ENCODE measurements around the gene SH3GL1. TPM values are rescaled to one million over a fixed set of nuclear protein-coding genes. Genes with fewer than 3 reads are reported as not detected.
"Not testable (repeated sequence)": the region's sequence is repeated elsewhere in the genome, so short reads cannot be mapped to it uniquely, and the experiment has no call there.

The SH3GL1 gene
- total RNA-seq, 2 donors from 2014 or later, result 40.9 to 53.4 TPM

- peaks cover 6 to 8% of the 10 kb centered on the region in 2 donors for H3K36me3 Mint-ChIP-seq
- ATAC-seq, result no peak
- no peak for DNase-seq (ENCODE audit: low spot score in 2 of 2)
- no peaks in the 10 kb centered on the region for H3K9me3 Mint-ChIP-seq
- peak overlapping the region; percentile 45 to 69 for H3K27ac Mint-ChIP-seq
Observed at GRCh38 chr19:4350111-4350510, 50.2 kb downstream of the SH3GL1 start.

- H3K27ac Mint-ChIP-seq, result peak overlapping the region in 1 of 2 donors; percentile 69
Observed at GRCh38 chr19:4349225-4349624, 51.1 kb downstream of the SH3GL1 start.

GRCh38 chr19:4347521-4347920 is 52.8 kb downstream of the SH3GL1 start:
- no peaks in the 10 kb centered on the region for H3K9me3 Mint-ChIP-seq
- peaks cover 6 to 8% of the 10 kb centered on the region in 2 donors for H3K36me3 Mint-ChIP-seq
- peak overlapping the region in 1 of 2 donors; percentile 17 for H3K27ac Mint-ChIP-seq
- DNase-seq (ENCODE audit: low spot score in 2 of 2) (no peak), ATAC-seq (no peak)

More at GRCh38 chr19:4349225-4349624, 51.1 kb downstream of the SH3GL1 start:
- H3K36me3 Mint-ChIP-seq; DNase-seq (ENCODE audit: low spot score in 2 of 2); ATAC-seq; H3K9me3 Mint-ChIP-seq: not testable (repeated sequence)

DNA sequence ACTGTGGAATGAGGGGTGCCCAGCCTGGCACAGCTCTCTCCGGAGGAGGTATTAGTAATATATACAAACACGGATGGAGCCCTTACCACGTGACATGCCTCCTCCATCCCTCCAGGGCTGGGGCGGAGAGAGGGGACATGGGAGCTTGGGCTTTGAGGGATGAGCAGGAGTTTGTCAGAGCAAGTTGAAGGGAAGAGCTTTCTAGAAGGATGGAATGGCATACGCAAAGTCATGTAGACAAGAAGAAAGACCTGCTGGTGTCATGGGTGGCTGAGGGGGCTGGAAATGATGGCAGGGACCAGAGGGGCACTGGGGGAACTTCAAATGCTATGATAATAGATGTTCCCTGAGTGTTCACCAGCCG is 54.3 kb downstream of the SH3GL1 start:
- Mint-ChIP-seq H3K27ac (no peak overlapping the region), H3K36me3 (peaks cover 6 to 8% of the 10 kb centered on the region in 2 donors), H3K9me3 (no peaks in the 10 kb centered on the region)
- DNase-seq (ENCODE audit: low spot score in 2 of 2), result no peak
- ATAC-seq, result no peak

GRCh38 chr19:4345342-4346019 is 54.9 kb downstream of the SH3GL1 start:
- DNase-seq (ENCODE audit: low spot score in 2 of 2) (no peak), ATAC-seq (no peak)
- Mint-ChIP-seq H3K27ac (no peak overlapping the region), H3K36me3 (peaks cover 6 to 8% of the 10 kb centered on the region in 2 donors), H3K9me3 (no peaks in the 10 kb centered on the region)

DNA sequence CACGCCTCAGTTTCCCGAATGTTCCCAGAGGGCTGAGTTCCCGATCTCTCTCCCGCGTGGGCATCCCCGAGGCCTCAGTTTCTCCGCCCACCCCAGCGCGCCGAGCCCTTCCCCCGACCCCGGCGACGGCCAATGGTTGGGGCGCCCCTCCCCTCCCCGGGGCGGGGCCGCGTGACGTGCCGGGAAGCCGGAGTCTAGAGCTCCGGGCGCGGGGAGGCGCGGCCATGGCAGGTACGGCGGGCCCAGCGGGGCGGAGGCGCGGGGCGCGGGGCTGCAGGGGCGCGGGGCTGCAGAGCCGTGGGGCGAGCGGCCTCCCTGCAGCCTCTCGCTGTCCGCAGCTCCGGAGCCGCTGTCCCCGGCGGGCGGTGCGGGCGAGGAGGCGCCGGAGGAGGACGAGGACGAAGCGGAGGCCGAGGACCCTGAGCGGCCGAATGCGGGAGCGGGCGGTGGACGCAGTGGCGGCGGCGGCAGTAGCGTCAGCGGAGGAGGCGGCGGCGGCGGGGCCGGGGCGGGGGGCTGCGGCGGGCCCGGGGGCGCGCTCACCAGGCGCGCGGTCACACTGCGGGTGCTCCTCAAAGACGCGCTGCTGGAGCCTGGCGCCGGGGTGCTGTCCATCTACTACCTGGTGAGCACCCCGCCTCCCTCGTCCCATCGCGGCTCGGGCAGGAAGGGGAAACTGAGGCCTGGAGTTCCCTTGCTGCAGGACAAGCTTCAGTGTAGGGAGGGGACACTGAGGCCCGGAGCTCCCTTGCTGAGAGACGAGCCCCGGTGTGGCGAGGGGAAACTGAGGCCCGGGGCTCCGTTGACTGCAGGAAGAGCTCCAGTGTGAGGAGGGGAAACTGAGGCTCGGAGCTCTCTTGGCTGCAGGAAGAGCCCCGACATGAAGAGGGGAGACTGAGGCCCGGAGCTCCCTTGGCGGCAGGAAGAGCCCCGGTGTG is 56.7 kb downstream of the SH3GL1 start, which contains the start of gene MPND:
Gene MPND, plus strand, starts transcription at position 193 of the 938 bp plus-strand sequence. Its CDS starts 32 bp downstream, at position 225.
- ATAC-seq, result peak; percentile 75 to 79
- H3K27ac Mint-ChIP-seq, result peak within 1 kb of the TSS; percentile 85 to 95
- H3K36me3 Mint-ChIP-seq, result peaks cover 6 to 8% of the 10 kb centered on the region in 2 donors
- H3K9me3 Mint-ChIP-seq, result no peaks in the 10 kb centered on the region
- DNase-seq (ENCODE audit: low spot score in 2 of 2), result peak; percentile 92 to 99

- peak; percentile 88 to 95 for DNase-seq (ENCODE audit: low spot score in 2 of 2)
- Mint-ChIP-seq H3K36me3 (peaks cover 6 to 8% of the 10 kb centered on the region in 2 donors), H3K27ac (peak overlapping the region; percentile 85 to 95), H3K9me3 (no peaks in the 10 kb centered on the region)
- ATAC-seq, result peak; percentile 88 to 92
Observed at GRCh38 chr19:4342615-4343369, 57.6 kb downstream of the SH3GL1 start.

GRCh38 chr19:4342314-4342614 is 58.1 kb downstream of the SH3GL1 start:
- DNase-seq (ENCODE audit: low spot score in 2 of 2) (peak in 1 of 2 donors; percentile 73), ATAC-seq (no peak)
- peak overlapping the region in 1 of 2 donors; percentile 85 for H3K27ac Mint-ChIP-seq
- H3K9me3 Mint-ChIP-seq, result no peaks in the 10 kb centered on the region
- H3K36me3 Mint-ChIP-seq, result peaks cover 6 to 8% of the 10 kb centered on the region in 2 donors

DNA sequence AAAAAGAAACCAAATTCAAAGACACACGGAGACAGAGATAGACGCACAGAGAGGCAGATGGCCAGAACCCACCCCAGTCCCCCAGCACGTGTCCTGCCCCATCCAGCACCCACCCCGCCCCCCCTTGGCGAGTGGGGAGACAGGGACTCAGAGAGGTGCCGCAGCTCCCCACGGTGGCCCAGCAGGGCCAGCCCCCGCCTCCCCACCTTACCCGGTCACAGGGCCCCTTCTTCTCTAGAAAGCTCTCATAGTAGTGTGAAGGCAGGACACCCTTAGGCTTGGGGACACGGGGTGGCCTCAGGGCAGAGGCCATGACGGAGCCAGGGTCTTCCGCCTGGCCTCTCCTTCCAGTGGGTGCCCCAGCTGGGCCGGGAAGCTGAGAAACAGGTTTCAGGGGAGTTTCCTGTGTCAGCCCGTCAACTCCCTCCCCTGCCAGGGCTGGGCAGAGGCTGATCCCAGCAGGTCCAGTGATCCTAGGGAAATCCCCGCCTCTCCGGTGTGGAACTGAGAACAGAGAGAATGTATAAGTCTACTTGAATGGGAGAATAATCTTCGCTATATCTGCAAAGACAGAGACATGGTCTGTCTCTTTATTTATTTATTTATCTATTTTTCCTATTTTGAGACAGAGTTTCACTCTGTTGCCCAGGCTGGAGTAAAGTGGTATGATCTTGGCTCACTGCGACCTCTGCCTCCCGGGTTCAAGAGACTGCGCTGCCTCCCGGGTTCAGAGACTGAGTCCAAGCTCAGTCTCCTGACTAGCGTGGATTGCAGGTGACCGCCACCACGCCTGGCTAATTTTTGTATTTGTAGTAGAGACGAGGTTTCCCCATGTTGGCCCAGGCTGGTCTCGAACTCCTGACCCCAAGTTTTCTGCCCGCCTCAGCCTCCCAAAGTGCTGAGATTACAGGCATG is 61.6 kb downstream of the SH3GL1 start, which contains the start of gene STAP2:
Gene STAP2, minus strand, starts transcription at position 387 of the 915 bp plus-strand sequence. Its CDS starts 74 bp downstream, at position 313.
- H3K27ac Mint-ChIP-seq, result peak within 1 kb of the TSS; percentile 90 to 94
- peaks cover 13 to 17% of the 10 kb centered on the region in 2 donors for H3K9me3 Mint-ChIP-seq
- ATAC-seq, result no peak
- peaks cover 10 to 25% of the 10 kb centered on the region in 2 donors for H3K36me3 Mint-ChIP-seq
- no peak for DNase-seq (ENCODE audit: low spot score in 2 of 2)

- no peak for DNase-seq (ENCODE audit: low spot score in 2 of 2)
- Mint-ChIP-seq H3K9me3 (peaks cover 13 to 17% of the 10 kb centered on the region in 2 donors), H3K36me3 (peaks cover 10 to 25% of the 10 kb centered on the region in 2 donors), H3K27ac (peak overlapping the region; percentile 90 to 94)
- ATAC-seq, result no peak
Observed at GRCh38 chr19:4337906-4338440, 62.4 kb downstream of the SH3GL1 start.

- Mint-ChIP-seq H3K27ac (peak overlapping the region in 1 of 2 donors; percentile 70), H3K9me3 (peaks cover 13 to 17% of the 10 kb centered on the region in 2 donors), H3K36me3 (peaks cover 10 to 31% of the 10 kb centered on the region in 2 donors)
- ATAC-seq (no peak), DNase-seq (ENCODE audit: low spot score in 2 of 2) (no peak)
Observed at GRCh38 chr19:4334929-4335570, 65.3 kb downstream of the SH3GL1 start.

DNA sequence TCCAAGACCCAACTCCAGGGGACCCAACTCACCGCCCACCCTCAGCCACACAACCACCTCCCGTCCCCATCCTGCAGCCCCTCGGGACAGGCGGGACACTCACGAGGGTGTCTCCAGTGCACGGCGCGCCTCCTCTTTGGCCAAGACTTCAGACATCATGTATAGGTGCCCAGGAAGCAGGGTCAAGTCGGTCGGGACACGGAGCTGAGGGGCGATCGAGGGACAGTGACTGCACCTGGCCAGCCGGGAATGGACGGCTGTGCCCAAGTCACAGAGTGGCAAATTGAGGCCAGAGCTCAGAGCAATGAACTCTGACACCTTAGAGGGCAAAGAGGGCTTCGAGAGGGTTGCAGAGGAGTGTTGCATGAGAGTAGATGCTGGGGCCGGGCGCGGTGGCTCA is 70.5 kb downstream of the SH3GL1 start:
- peaks cover 8 to 9% of the 10 kb centered on the region in 2 donors for H3K9me3 Mint-ChIP-seq
- DNase-seq (ENCODE audit: low spot score in 2 of 2), result no peak
- H3K27ac Mint-ChIP-seq, result peak overlapping the region in 1 of 2 donors; percentile 87
- no peak for ATAC-seq
- H3K36me3 Mint-ChIP-seq, result peaks cover 5 to 23% of the 10 kb centered on the region in 2 donors

DNA sequence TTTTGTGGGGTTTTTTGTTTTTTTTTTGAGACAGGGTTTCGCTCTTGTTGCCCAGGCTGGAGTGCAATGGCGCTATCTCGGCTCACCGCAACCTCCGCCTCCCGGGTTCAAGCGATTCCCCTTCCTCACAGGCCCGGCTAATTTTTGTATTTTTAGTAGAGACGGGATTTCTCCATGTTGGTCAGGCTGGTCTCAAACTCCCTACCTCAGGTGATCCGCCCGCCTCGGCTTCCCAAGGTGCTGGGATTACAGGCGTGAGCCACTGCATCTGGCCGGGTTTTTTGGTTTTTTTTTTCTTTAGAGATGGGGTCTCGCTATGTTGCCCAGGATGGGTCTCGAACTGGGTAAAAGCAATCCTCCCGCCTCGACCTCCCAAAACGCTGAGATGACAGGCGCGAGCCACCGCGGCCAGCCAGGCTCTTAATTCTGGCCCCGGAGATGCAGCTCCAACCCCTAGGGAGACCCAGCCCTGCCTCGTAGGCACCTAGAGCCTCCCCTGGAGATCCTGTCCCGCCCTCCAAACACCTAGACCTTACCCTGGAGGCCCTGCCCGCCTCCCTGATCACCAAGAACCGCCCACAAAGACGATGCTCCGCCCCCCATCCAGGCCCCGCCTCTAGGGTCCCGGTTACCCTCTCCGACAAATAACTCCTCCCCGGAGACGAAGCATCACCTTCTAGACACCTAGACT is 71.2 kb downstream of the SH3GL1 start:
- H3K27ac Mint-ChIP-seq, result peak overlapping the region; percentile 87 to 94
- ATAC-seq, H3K9me3 Mint-ChIP-seq: not testable (repeated sequence)
- H3K36me3 Mint-ChIP-seq, result peaks cover 0 to 16% of the 10 kb centered on the region in 2 donors
- peak in 1 of 2 donors; percentile 70 for DNase-seq (ENCODE audit: low spot score in 2 of 2)

- Mint-ChIP-seq H3K36me3 (peaks cover 0 to 12% of the 10 kb centered on the region in 2 donors), H3K27ac (peak overlapping the region; percentile 87 to 94), H3K9me3 (no peaks in the 10 kb centered on the region)
- peak; percentile 96 for DNase-seq (ENCODE audit: low spot score in 2 of 2)
- ATAC-seq, result peak; percentile 84 to 91
Observed at GRCh38 chr19:4328243-4328990, 71.9 kb downstream of the SH3GL1 start.
